ENCODE results near the gene SLC4A11.

DNA sequence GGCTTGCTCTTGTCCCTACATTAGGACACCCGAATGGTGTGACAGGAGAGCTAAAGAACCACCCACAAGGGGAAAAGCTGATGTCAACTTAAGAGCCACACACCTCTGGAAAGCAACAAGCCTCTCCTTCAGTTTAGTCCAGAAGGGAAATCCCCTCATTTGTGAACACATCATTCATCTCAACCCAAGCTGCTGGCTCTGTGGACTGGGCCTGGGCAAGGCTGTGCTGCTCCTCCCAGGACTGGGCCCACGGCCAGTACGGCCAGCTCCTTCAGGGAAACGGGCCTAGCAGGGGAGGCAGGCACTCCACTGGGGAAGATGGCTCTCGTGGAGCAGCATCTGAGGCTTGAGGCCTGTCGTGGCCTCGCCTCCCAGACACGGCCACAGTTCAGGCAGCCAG lies 12.8 kb upstream of the SLC4A11 start:
- TF ChIP-seq, protein P1, sequence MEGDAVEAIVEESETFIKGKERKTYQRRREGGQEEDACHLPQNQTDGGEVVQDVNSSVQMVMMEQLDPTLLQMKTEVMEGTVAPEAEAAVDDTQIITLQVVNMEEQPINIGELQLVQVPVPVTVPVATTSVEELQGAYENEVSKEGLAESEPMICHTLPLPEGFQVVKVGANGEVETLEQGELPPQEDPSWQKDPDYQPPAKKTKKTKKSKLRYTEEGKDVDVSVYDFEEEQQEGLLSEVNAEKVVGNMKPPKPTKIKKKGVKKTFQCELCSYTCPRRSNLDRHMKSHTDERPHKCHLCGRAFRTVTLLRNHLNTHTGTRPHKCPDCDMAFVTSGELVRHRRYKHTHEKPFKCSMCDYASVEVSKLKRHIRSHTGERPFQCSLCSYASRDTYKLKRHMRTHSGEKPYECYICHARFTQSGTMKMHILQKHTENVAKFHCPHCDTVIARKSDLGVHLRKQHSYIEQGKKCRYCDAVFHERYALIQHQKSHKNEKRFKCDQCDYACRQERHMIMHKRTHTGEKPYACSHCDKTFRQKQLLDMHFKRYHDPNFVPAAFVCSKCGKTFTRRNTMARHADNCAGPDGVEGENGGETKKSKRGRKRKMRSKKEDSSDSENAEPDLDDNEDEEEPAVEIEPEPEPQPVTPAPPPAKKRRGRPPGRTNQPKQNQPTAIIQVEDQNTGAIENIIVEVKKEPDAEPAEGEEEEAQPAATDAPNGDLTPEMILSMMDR (IDR thresholded peaks at IDR 0.05; ENCODE audit: insufficient read depth, low read length, poor library complexity, severe bottlenecking) = no peak
- no peak for TF ChIP-seq EZH2phosphoT487 (conservative IDR thresholded peaks at IDR 0.05; ENCODE audit: low read length)
